ENCODE results near the gene ECHDC1. TPM values are rescaled to one million over a fixed set of nuclear protein-coding genes. Genes with fewer than 3 reads are reported as not detected.

The ECHDC1 gene, protein sequence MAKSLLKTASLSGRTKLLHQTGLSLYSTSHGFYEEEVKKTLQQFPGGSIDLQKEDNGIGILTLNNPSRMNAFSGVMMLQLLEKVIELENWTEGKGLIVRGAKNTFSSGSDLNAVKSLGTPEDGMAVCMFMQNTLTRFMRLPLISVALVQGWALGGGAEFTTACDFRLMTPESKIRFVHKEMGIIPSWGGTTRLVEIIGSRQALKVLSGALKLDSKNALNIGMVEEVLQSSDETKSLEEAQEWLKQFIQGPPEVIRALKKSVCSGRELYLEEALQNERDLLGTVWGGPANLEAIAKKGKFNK
- total RNA-seq = 57.3 and 59.7 TPM in 2 replicates

DNA sequence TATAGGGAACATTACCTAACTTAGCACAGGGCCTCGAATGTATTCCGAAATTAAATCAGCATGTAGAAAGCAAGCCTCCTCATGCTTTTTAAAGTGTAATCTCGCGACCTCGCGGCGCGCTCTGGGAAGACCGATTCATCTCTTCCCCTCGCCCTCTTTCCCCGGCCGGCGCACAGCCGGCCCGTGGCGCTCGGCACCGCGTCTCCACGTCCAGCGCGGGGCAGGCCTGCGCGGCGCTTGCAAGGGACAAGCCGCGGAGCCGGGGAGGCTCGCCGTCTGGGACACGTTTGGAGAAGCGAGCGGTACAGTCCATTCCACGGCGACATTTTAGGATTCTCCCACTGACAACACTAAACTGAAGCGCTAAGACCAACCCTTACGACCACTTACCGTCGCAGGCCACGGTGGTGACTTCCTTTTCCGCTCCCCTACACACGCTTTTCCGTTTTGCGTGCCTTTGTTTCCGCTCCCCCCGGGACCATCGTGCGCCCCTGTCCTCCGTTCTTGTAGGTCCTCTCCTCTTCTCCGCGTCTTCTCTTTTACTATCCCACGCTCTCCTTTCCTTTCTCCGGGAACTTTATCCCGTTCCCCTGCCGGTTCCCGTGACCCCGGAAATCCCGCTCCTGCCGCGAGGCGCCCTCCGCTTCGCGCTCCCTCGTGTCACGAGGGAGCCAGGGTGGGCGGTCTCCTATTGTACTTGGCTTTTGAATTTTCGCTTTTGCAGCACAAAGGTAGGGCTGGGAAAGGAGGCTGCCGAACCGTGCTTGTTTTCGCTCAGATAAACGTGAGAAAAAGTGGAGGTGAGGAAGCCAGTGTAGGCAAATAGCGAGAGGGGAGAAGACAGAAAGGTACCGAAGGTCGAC is at the start of gene ECHDC1:
Gene ECHDC1 (minus strand): TSS at position 664 of the 863 bp plus-strand sequence. CDS start 12,581 bp downstream, outside the sequence.
- DNase-seq (peak; percentile 57), ATAC-seq (ENCODE audit: low read depth) (peak; percentile 69)
- Mint-ChIP-seq H3K36me3 (ENCODE audit: low read depth) (peaks cover 2% of the 10 kb centered on the region), H3K9me3 (no peaks in the 10 kb centered on the region), H3K27ac (no peak within 1 kb of the TSS), H3K4me1 (peaks cover 12% of the 10 kb centered on the region), H3K27me3 (no peaks in the 10 kb centered on the region), H3K4me3 (no peak within 1 kb of the TSS)
- CTCF ChIA-PET = interaction anchor here (0.9 to 2.2 kb wide), 5 partner anchors 12 to 77 kb away, joined by 3 to 8 read pairs (median 4); partner anchors contain the start of gene RNF146
- POLR2A ChIA-PET = interaction anchor here (1.0 to 2.1 kb wide), 6 partner anchors 9 to 173 kb away, joined by 3 to 17 read pairs (median 4); partner anchors contain the start of gene RNF146
- TF ChIP-seq, protein P1, sequence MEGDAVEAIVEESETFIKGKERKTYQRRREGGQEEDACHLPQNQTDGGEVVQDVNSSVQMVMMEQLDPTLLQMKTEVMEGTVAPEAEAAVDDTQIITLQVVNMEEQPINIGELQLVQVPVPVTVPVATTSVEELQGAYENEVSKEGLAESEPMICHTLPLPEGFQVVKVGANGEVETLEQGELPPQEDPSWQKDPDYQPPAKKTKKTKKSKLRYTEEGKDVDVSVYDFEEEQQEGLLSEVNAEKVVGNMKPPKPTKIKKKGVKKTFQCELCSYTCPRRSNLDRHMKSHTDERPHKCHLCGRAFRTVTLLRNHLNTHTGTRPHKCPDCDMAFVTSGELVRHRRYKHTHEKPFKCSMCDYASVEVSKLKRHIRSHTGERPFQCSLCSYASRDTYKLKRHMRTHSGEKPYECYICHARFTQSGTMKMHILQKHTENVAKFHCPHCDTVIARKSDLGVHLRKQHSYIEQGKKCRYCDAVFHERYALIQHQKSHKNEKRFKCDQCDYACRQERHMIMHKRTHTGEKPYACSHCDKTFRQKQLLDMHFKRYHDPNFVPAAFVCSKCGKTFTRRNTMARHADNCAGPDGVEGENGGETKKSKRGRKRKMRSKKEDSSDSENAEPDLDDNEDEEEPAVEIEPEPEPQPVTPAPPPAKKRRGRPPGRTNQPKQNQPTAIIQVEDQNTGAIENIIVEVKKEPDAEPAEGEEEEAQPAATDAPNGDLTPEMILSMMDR (IDR thresholded peaks at IDR 0.05) = no peak
- intact Hi-C loops (cut with micrococcal nuclease) = loop anchor here (1.0 to 5.0 kb wide), 7 partner anchors 9 to 1996 kb away; partner anchors contain the start of gene RNF146

DNA sequence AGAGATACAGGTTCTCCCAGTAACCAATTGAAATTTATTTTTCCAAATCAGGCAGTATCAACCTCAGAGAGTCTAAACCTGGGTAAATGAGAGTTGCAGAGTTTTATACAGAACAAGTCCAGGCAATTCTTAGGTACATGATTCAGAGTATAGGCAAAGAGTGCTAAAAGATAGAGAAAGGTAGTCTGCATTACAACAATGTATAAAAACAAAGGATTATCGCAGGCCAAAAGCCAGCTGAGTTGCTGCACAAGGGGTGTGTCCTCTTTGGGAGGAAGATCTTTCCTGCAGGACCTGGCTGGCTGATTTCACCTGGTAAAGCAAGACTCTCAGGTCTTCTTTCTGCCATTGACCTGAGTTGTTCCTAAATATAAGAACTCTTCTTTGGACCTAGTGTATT is 48.9 kb upstream of the ECHDC1 start:
- Mint-ChIP-seq H3K9me3 (no peaks in the 10 kb centered on the region), H3K36me3 (ENCODE audit: low read depth) (no peaks in the 10 kb centered on the region), H3K27me3 (no peaks in the 10 kb centered on the region), H3K27ac (no peak overlapping the region), H3K4me1 (no peaks in the 10 kb centered on the region), H3K4me3 (no peak overlapping the region)
- no peak for ATAC-seq (ENCODE audit: low read depth)
- intact Hi-C loops (cut with micrococcal nuclease) = no loop called here
- CTCF ChIA-PET = no interaction called here
- TF ChIP-seq, protein P1 (IDR thresholded peaks at IDR 0.05) = no peak
- POLR2A ChIA-PET = no interaction called here
- no peak for DNase-seq

DNA sequence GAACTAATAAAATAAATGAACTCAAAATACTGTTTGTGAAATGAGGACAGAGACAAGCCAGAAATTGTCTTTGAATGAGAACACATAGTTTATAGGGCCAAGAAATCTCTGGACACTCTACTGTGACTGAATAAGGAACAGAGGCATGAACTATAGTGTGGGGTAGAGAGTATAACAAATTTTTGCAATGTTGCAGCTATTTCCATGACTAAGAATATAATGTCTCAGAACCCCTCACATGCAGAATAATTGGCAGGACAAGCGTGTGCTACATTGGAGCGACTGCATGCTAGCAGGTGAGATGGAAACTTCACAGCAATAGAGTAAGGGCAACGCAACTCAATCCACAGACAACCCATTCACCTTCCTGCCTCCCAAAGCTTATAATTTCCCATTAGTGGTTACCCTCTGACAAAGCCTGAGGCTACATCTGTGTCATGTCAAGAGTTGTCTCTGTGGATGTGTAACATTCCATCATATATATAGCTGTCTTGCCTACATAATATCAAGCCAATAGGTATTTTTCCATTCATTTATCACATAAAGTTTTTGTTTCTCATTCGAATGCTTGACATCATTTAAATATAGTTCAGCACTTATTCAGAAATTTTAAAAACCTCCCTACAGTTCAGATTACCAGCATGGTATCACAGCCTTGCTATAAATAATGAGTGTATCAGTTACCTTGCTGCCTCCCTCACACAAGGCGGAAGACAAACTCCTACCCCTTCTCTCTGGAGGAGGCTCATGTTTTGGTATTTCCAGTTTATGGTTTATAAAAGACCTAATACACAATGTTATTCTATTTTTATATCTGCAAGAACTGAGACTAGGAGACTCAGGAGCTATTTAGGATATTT is 47.9 kb upstream of the ECHDC1 start:
- no peak for ATAC-seq (ENCODE audit: low read depth)
- H3K4me1 Mint-ChIP-seq = no peaks in the 10 kb centered on the region
- H3K27ac Mint-ChIP-seq = no peak overlapping the region
- H3K4me3 Mint-ChIP-seq = no peak overlapping the region
- ChIA-PET POLR2A (no interaction called here), CTCF (no interaction called here)
- DNase-seq = no peak
- intact Hi-C loops (cut with micrococcal nuclease) = no loop called here
- H3K9me3 Mint-ChIP-seq = no peaks in the 10 kb centered on the region
- TF ChIP-seq, protein P1 (IDR thresholded peaks at IDR 0.05) = no peak
- no peaks in the 10 kb centered on the region for H3K27me3 Mint-ChIP-seq
- no peaks in the 10 kb centered on the region for H3K36me3 Mint-ChIP-seq (ENCODE audit: low read depth)

DNA sequence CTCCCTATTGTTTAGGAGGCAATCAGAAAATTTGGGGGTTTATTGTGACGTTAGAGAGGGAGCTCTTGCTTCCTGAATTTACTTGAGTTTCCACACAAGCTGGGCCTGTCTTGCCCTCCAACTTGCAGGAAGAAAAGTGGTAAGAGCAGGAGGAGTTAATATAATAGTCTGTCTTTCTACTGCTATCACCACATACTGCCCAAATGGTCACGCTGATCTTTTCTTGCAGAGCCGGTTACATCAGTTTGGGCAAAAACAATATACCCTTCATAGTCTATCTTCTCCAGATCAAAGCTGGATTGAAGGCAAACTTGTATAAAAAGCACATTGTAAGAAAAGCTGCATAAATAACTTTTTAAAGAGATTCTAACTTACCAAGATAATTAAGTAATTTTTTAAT is 46.3 kb upstream of the ECHDC1 start:
- Mint-ChIP-seq H3K9me3 (no peaks in the 10 kb centered on the region), H3K36me3 (ENCODE audit: low read depth) (no peaks in the 10 kb centered on the region), H3K27ac (no peak overlapping the region), H3K4me3 (no peak overlapping the region), H3K4me1 (no peaks in the 10 kb centered on the region), H3K27me3 (no peaks in the 10 kb centered on the region)
- no peak for DNase-seq
- POLR2A ChIA-PET = no interaction called here
- ATAC-seq (ENCODE audit: low read depth) = no peak
- CTCF ChIA-PET = no interaction called here
- intact Hi-C loops (cut with micrococcal nuclease) = no loop called here
- TF ChIP-seq, protein P1 (IDR thresholded peaks at IDR 0.05) = no peak
